ENCODE data around the gene CD2BP2. TPM values are rescaled to one million over a fixed set of nuclear protein-coding genes. Genes with fewer than 3 reads are reported as not detected.
"Not testable (repeated sequence)": the region's sequence is repeated elsewhere in the genome, so short reads cannot be mapped to it uniquely, and the experiment has no call there.

The CD2BP2 gene
- total and polyA plus RNA-seq, 2 of the 8 experiments (the other 6 are each of a cell fraction or from before 2014, with no cell fraction given), result 22.4 to 55.3 TPM

DNA sequence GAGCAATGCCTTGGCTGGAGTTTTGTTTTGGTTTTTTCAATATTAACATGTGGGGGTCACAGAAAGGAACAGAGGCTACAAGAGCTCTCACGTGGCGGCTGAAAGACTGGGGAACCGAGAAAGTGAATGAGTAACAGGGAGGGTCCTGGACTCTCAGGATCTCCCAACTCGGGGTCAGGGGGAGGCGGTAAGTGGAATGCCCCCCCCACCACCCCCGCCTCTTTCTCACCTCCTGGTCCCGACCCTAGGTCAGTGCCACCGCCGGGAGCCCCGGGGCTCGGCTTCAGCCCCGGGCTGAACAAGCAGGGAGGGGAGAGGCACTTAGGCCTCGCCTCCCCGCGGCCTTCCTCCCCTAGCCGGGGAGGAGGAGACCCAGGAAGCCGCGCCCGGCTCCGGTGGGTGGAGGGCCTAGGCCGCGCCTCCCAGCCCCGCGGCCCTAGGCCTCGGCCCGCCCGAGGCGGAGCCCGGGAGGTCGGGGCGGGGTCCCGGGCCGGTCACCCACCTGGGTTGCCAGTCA, 20.6 kb downstream of the CD2BP2 start:
- not testable (repeated sequence) for H3K27ac ChIP-seq (ENCODE audit: low read depth, low read length); H4K91ac ChIP-seq (replicated peaks; ENCODE audit: insufficient read length, low read length); H3K23me2 ChIP-seq (ENCODE audit: low read depth, low read length); H2AFZ ChIP-seq (ENCODE audit: low read length); H3K4ac ChIP-seq (replicated peaks; ENCODE audit: insufficient read length, low read depth, low read length); H2BK5ac ChIP-seq (ENCODE audit: low read depth, low read length); H2BK12ac ChIP-seq (ENCODE audit: low read depth, low read length); H4K20me1 ChIP-seq (replicated peaks in 1 of 2; ENCODE audit: control insufficient read depth in 1 of 2, insufficient read depth in 2 of 2, low read length in 2 of 2); H3K9me3 ChIP-seq (ENCODE audit: insufficient read depth in 2 of 2, low read depth in 1 of 2, low read length in 1 of 2); H3K56ac ChIP-seq (replicated peaks; ENCODE audit: insufficient read length, low read depth, low read length); H2BK15ac ChIP-seq (ENCODE audit: low read length); H3K18ac ChIP-seq (ENCODE audit: extremely low read depth, low read length); H4K8ac ChIP-seq (ENCODE audit: extremely low read depth, insufficient read depth, low read length); H3K27me3 ChIP-seq (replicated peaks in 1 of 4; ENCODE audit: control insufficient read depth in 3 of 4, extremely low read depth in 1 of 4, insufficient read depth in 3 of 4, low read length in 3 of 4); H3K14ac ChIP-seq (ENCODE audit: insufficient read length); H3K36me3 ChIP-seq (ENCODE audit: control insufficient read depth in 2 of 4, insufficient read depth in 4 of 4, low read length in 3 of 4); H3K23ac ChIP-seq (ENCODE audit: insufficient read length); H3K4me1 ChIP-seq (replicated peaks in 1 of 4; ENCODE audit: control insufficient read depth in 3 of 4, insufficient read depth in 4 of 4, low read length in 3 of 4); H2AK5ac ChIP-seq (ENCODE audit: low read depth, low read length); H4K5ac ChIP-seq (ENCODE audit: insufficient read length, low read depth, low read length); H3K79me1 ChIP-seq (ENCODE audit: low read depth, low read length); FAIRE-seq; H2BK20ac ChIP-seq (ENCODE audit: low read length); H2BK120ac ChIP-seq (replicated peaks; ENCODE audit: low read depth, low read length)
- peak in 1 of 2 experiments; percentile 82 for DNase-seq (ENCODE audit: low read depth in 1 of 2, low spot score in 2 of 2)
- WGBS, 2 experiments (ENCODE audit: extremely low coverage in 1 of 2, insufficient coverage in 1 of 2, insufficient read length in 1 of 2, insufficient replicate concordance in 2 of 2, low coverage in 1 of 2, low lambda C conversion rate in 2 of 2, missing lambda C conversion rate in 1 of 2), result 0% methylated on average over 10 of the region's 33 CpGs; no CpG with 5 or more reads in 1 of the 2 experiments
- peak overlapping the region; percentile 58 to 97 (median 66) for H3K4me3 ChIP-seq (ENCODE audit: extremely low read depth in 1 of 4, insufficient read depth in 2 of 4, low read depth in 3 of 4, low read length in 4 of 4)
- H3K9ac ChIP-seq (replicated peaks in 1 of 4; ENCODE audit: extremely low read depth in 1 of 4, low read depth in 3 of 4, low read length in 3 of 4), result peak overlapping the region in 1 of 4 experiments; percentile 63; a peak in 2 of 7 replicates
- ChIA-PET POLR2A (ENCODE audit: partially characterized antibody) (interaction anchor here (1.3 to 1.4 kb wide), 2 partner anchors 20 to 70 kb away, joined by 5 to 6 read pairs; partner anchors contain the start of gene CD2BP2), CTCF (ENCODE audit: partially characterized antibody) (interaction anchor here (2.6 kb wide), 1 partner anchor 13 kb away, joined by 6 read pairs; no protein-coding TSS in a partner anchor)
- peak overlapping the region; percentile 7 to 42; a peak in 3 of 4 replicates for H3K4me2 ChIP-seq (ENCODE audit: insufficient read depth in 1 of 2, low read depth in 2 of 2, low read length in 2 of 2)
- peaks cover 0 to 16% of the 10 kb centered on the region in 2 experiments; a peak in 2 of 4 replicates for H3K79me2 ChIP-seq (ENCODE audit: control insufficient read depth in 1 of 2, insufficient read depth in 2 of 2, low read length in 2 of 2)

DNA sequence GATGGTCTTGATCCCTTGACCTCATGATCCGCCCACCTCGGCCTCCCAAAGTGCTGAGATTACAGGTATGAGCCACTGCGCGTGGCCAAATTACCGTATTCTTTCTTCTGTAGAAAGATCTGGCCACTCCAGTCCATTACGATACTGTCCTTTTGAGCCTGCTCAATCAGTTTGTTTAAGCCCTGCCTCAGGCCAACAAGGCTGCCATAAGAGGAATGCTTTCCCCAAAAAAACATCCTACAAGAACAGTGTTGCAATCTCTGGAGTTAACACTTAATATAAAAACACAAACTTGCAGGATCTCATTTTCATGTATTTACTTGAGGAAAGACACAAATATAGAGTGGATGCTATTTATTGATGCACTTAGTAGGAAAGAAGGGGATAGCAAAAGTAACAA, 30.9 kb downstream of the CD2BP2 start:
- not testable (repeated sequence) for H4K20me1 ChIP-seq (replicated peaks in 1 of 2; ENCODE audit: control insufficient read depth in 1 of 2, insufficient read depth in 2 of 2, low read length in 2 of 2); H3K27me3 ChIP-seq (replicated peaks in 1 of 4; ENCODE audit: control insufficient read depth in 3 of 4, extremely low read depth in 1 of 4, insufficient read depth in 3 of 4, low read length in 3 of 4)
- 93% methylated on average over 6 of the region's 6 CpGs; no CpG with 5 or more reads in 1 of the 2 experiments for WGBS, 2 experiments (ENCODE audit: extremely low coverage in 1 of 2, insufficient coverage in 1 of 2, insufficient read length in 1 of 2, insufficient replicate concordance in 2 of 2, low coverage in 1 of 2, low lambda C conversion rate in 2 of 2, missing lambda C conversion rate in 1 of 2)

More for the DNA sequence above, 30.9 kb downstream of the CD2BP2 start:
- H2BK120ac ChIP-seq (replicated peaks; ENCODE audit: low read depth, low read length); H3K79me1 ChIP-seq (ENCODE audit: low read depth, low read length); H3K27ac ChIP-seq (ENCODE audit: low read depth, low read length); H3K14ac ChIP-seq (ENCODE audit: insufficient read length); H3K23ac ChIP-seq (ENCODE audit: insufficient read length); H2BK12ac ChIP-seq (ENCODE audit: low read depth, low read length); H4K5ac ChIP-seq (ENCODE audit: insufficient read length, low read depth, low read length); H3K4me3 ChIP-seq (ENCODE audit: extremely low read depth in 1 of 4, insufficient read depth in 2 of 4, low read depth in 3 of 4, low read length in 4 of 4); H3K4me2 ChIP-seq (ENCODE audit: insufficient read depth in 1 of 2, low read depth in 2 of 2, low read length in 2 of 2); H3K9ac ChIP-seq (replicated peaks in 1 of 4; ENCODE audit: extremely low read depth in 1 of 4, low read depth in 3 of 4, low read length in 3 of 4); H4K8ac ChIP-seq (ENCODE audit: extremely low read depth, insufficient read depth, low read length); H3K23me2 ChIP-seq (ENCODE audit: low read depth, low read length); H3K4ac ChIP-seq (replicated peaks; ENCODE audit: insufficient read length, low read depth, low read length); H2BK15ac ChIP-seq (ENCODE audit: low read length); H2AK5ac ChIP-seq (ENCODE audit: low read depth, low read length); H3K4me1 ChIP-seq (replicated peaks in 1 of 4; ENCODE audit: control insufficient read depth in 3 of 4, insufficient read depth in 4 of 4, low read length in 3 of 4); H3K79me2 ChIP-seq (ENCODE audit: control insufficient read depth in 1 of 2, insufficient read depth in 2 of 2, low read length in 2 of 2); H4K91ac ChIP-seq (replicated peaks; ENCODE audit: insufficient read length, low read length); H3K36me3 ChIP-seq (ENCODE audit: control insufficient read depth in 2 of 4, insufficient read depth in 4 of 4, low read length in 3 of 4); POLR2A ChIA-PET (ENCODE audit: partially characterized antibody); H2BK5ac ChIP-seq (ENCODE audit: low read depth, low read length); FAIRE-seq; H3K9me3 ChIP-seq (ENCODE audit: insufficient read depth in 2 of 2, low read depth in 1 of 2, low read length in 1 of 2); H3K18ac ChIP-seq (ENCODE audit: extremely low read depth, low read length); H3K56ac ChIP-seq (replicated peaks; ENCODE audit: insufficient read length, low read depth, low read length); H2BK20ac ChIP-seq (ENCODE audit: low read length); DNase-seq (ENCODE audit: low read depth in 1 of 2, low spot score in 2 of 2); H2AFZ ChIP-seq (ENCODE audit: low read length); CTCF ChIA-PET (ENCODE audit: partially characterized antibody): not testable (repeated sequence)

Data from H1 (cell line).